CD14-positive monocyte (primary cell): ENCODE measurements around the gene PGRMC1. TPM values are rescaled to one million over a fixed set of nuclear protein-coding genes. Genes with fewer than 3 reads are reported as not detected.

Source experiments
- DNase-seq, 3 donors: peaks; one replicate each; pipeline ENCODE4 v3.0.0-alpha.2; 2011 to 2022
- H2AFZ ChIP-seq: 2 replicates; pipeline ENCODE4 v1.6.0; 2012; ENCODE audit warnings: mild to moderate bottlenecking, low read depth, low read length, inconsistent platforms; ENCODE audit not compliant: insufficient read depth, poor library complexity, severe bottlenecking
- H3K27ac ChIP-seq, 2 donors: 1 replicate in 1 of 2; 2 replicates in 1 of 2; pipeline ENCODE4 v1.5.1; 2012 to 2013; ENCODE audit warnings: low read length in 2 of 2, control low read depth in 1 of 2, inconsistent platforms in 1 of 2, low read depth in 1 of 2, mild to moderate bottlenecking in 1 of 2
- H3K27me3 ChIP-seq, 2 donors: one replicate each; pipeline versions ENCODE4 v1.6.0 to v1.6.1; 2011 to 2013; ENCODE audit warnings: low read length in 2 of 2; ENCODE audit not compliant: control insufficient read depth in 2 of 2, insufficient read depth in 2 of 2
- H3K36me3 ChIP-seq, 2 donors: replicated peaks in 1 of 2; 1 replicate in 1 of 2; 2 replicates in 1 of 2; pipeline versions ENCODE4 v1.5.1 to v1.6.1; 2012 to 2013; ENCODE audit warnings: low read length in 2 of 2, control low read depth in 1 of 2, inconsistent platforms in 1 of 2, mild to moderate bottlenecking in 1 of 2; ENCODE audit not compliant: insufficient read depth in 2 of 2, control insufficient read depth in 1 of 2
- H3K4me1 ChIP-seq, 2 donors: 1 replicate in 1 of 2; 2 replicates in 1 of 2; pipeline versions ENCODE4 v1.5.1 to v1.6.1; 2012 to 2013; ENCODE audit warnings: low read length in 2 of 2, control low read depth in 1 of 2, inconsistent platforms in 1 of 2, mild to moderate bottlenecking in 1 of 2, moderate library complexity in 1 of 2; ENCODE audit not compliant: insufficient read depth in 2 of 2, control insufficient read depth in 1 of 2
- H3K4me2 ChIP-seq: replicated peaks from 2 replicates; pipeline ENCODE3; 2012; ENCODE audit warnings: low read length, moderate library complexity, mild to moderate bottlenecking; ENCODE audit not compliant: poor library complexity, severe bottlenecking; ENCODE audit errors: extremely low read depth
- H3K4me3 ChIP-seq, 3 experiments: fragments of 200-600 bp in 1 of 3; sonication (generic) in 1 of 3; replicated peaks in 1 of 3; 1 replicate in 2 of 3; 2 replicates in 1 of 3; pipeline ENCODE4 v1.5.1; 2011 to 2013; ENCODE audit warnings: low read length in 3 of 3, mild to moderate bottlenecking in 3 of 3, control low read depth in 2 of 3, low read depth in 2 of 3, inconsistent platforms in 1 of 3, moderate library complexity in 1 of 3
- H3K79me2 ChIP-seq: 2 replicates; pipeline ENCODE4 v1.6.0; 2012; ENCODE audit warnings: mild to moderate bottlenecking, control low read depth, inconsistent platforms, low read length, moderate library complexity; ENCODE audit not compliant: insufficient read depth
- H3K9ac ChIP-seq: 2 replicates; pipeline ENCODE4 v1.6.0; 2017; ENCODE audit warnings: low read length, mild to moderate bottlenecking; ENCODE audit not compliant: insufficient read depth, poor library complexity, severe bottlenecking
- H3K9me3 ChIP-seq, 2 donors: replicated peaks in 1 of 2; 1 replicate in 1 of 2; 2 replicates in 1 of 2; pipeline versions ENCODE4 v1.5.1 to v1.6.1; 2012 to 2013; ENCODE audit warnings: low read length in 2 of 2, control low read depth in 1 of 2; ENCODE audit not compliant: control insufficient read depth in 1 of 2, insufficient read depth in 1 of 2
- H4K20me1 ChIP-seq: 2 replicates; pipeline ENCODE4 v1.6.0; 2012; ENCODE audit warnings: mild to moderate bottlenecking, low read length, control low read depth, moderate library complexity; ENCODE audit not compliant: insufficient read depth
- H3K27ac Mint-ChIP-seq, 7 donors: one replicate each; pipeline ENCODE4 v1.8.0; 2020; ENCODE audit warnings: mild to moderate bottlenecking in 7 of 7, mixed read lengths in 7 of 7, moderate library complexity in 6 of 7, inconsistent platforms in 2 of 7
- H3K27me3 Mint-ChIP-seq, 3 donors: one replicate each; pipeline ENCODE4 v1.8.0; 2021 to 2022; ENCODE audit warnings: low read depth in 3 of 3, mild to moderate bottlenecking in 3 of 3, mixed read lengths in 3 of 3, moderate library complexity in 3 of 3, inconsistent platforms in 1 of 3
- H3K36me3 Mint-ChIP-seq, 2 donors: one replicate each; pipeline ENCODE4 v1.8.0; 2020; ENCODE audit warnings: mixed read lengths in 2 of 2, inconsistent platforms in 1 of 2, mild to moderate bottlenecking in 1 of 2
- H3K4me1 Mint-ChIP-seq: one replicate; pipeline ENCODE4 v1.8.0; 2020; ENCODE audit warnings: mild to moderate bottlenecking, mixed read lengths
- H3K4me3 Mint-ChIP-seq, 2 donors: one replicate each; pipeline ENCODE4 v1.8.0; 2020; ENCODE audit warnings: mild to moderate bottlenecking in 2 of 2, mixed read lengths in 2 of 2, moderate library complexity in 1 of 2
- H3K9me3 Mint-ChIP-seq, 7 donors: one replicate each; pipeline ENCODE4 v1.8.0; 2020 to 2022; ENCODE audit warnings: mixed read lengths in 7 of 7, mild to moderate bottlenecking in 6 of 7, moderate library complexity in 6 of 7, inconsistent platforms in 2 of 7
- WGBS: methylation state at CpG from one replicate; pipeline ENCODE4 v1.1.5; 2013; ENCODE audit warnings: missing lambda C conversion rate; ENCODE audit not compliant: insufficient coverage; 5-methylcytosine and 5-hydroxymethylcytosine counted together
- intact Hi-C, 2 donors: fragments of 100-400 bp; cut with micrococcal nuclease; formaldehyde crosslinking; loops; one replicate each; pipeline versions ENCODE4 v1.15.0 to v1.15.1; 2023
- polyA plus RNA-seq, 3 donors: library from polyadenylated mRNA; depleted of rRNA in 1 of 3; unstranded in 2 of 3; stranded (reverse) in 1 of 3; fragments of 300-500 nt in 2 of 3; fragments of >200 nt in 1 of 3; fragmentation: Illumina TruSeq in 2 of 3; gene quantifications; 1 replicate in 2 of 3; 2 replicates in 1 of 3; pipeline ENCODE4 v1.2.3, GENCODE V29; 2012 to 2021
- TF ChIP-seq, protein P1 (sequence below): fragments of 200-600 bp; IDR thresholded peaks from one replicate; pipeline ENCODE4 v1.8.0; 2022; ENCODE audit warnings: antibody characterized with exemption, mild to moderate bottlenecking

The PGRMC1 gene
- polyA plus RNA-seq, 3 donors, result 13.8 to 43.6 (median 39.4) TPM

DNA sequence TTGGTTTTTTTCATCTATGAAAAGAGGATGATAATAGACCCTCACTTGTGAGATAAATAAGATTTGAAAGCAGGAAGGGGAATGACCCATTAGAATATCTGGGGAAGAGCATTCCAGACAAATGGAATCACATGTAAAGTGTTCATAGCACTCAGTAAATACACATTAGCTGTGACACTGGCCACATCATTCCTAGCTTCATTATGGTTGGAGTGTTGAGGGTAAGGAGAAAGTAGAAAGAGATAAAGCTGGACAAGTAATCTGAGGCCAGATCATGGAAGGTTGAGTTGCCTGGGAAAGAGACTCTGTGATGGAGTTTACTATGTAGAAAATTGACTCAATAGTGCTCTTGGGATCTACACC lies 6.9 kb upstream of the PGRMC1 start:
- Mint-ChIP-seq H3K4me3 (no peak overlapping the region), H3K4me1 (peaks cover 11% of the 10 kb centered on the region), H3K36me3 (no peaks in the 10 kb centered on the region), H3K9me3 (peaks cover 0 to 2% (median 0%) of the 10 kb centered on the region in 7 donors), H3K27ac (no peak overlapping the region), H3K27me3 (peaks cover 11 to 20% (median 14%) of the 10 kb centered on the region in 3 donors)
- Histone ChIP-seq H3K4me1 (peaks cover 0 to 3% of the 10 kb centered on the region in 2 donors), H3K9ac (no peak overlapping the region), H3K27ac (no peak overlapping the region), H3K4me2 (no peak overlapping the region), H3K27me3 (peaks cover 5 to 9% of the 10 kb centered on the region in 2 donors), H3K9me3 (no peaks in the 10 kb centered on the region), H3K79me2 (no peaks in the 10 kb centered on the region), H3K4me3 (no peak overlapping the region), H4K20me1 (no peaks in the 10 kb centered on the region), H2AFZ (no peak overlapping the region), H3K36me3 (no peaks in the 10 kb centered on the region)
- DNase-seq, result no peak
- intact Hi-C loops, result no loop called here
- TF ChIP-seq, protein P1, sequence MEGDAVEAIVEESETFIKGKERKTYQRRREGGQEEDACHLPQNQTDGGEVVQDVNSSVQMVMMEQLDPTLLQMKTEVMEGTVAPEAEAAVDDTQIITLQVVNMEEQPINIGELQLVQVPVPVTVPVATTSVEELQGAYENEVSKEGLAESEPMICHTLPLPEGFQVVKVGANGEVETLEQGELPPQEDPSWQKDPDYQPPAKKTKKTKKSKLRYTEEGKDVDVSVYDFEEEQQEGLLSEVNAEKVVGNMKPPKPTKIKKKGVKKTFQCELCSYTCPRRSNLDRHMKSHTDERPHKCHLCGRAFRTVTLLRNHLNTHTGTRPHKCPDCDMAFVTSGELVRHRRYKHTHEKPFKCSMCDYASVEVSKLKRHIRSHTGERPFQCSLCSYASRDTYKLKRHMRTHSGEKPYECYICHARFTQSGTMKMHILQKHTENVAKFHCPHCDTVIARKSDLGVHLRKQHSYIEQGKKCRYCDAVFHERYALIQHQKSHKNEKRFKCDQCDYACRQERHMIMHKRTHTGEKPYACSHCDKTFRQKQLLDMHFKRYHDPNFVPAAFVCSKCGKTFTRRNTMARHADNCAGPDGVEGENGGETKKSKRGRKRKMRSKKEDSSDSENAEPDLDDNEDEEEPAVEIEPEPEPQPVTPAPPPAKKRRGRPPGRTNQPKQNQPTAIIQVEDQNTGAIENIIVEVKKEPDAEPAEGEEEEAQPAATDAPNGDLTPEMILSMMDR, result no peak

DNA sequence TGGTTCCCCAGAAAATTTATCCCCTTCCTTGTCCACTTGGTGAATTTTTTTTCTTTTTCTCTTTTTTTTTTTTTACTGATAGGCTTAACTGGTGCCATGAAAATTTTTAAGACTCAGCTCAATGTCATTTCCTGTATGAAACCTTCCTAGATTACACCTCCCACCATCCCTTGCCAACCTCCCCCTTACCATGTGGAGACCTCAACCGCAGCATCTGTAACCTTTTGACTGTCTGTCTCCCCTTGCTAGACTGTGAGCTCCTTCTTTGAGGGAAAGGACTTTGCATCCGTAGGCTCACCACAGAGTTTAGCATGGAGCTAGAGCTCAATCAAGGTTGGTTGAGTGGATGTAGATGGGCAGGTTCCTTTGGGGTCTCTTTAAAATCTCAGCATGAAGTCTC lies 5.2 kb upstream of the PGRMC1 start:
- peaks cover 5 to 8% of the 10 kb centered on the region in 2 donors for H3K4me1 ChIP-seq
- TF ChIP-seq, protein P1, result no peak
- no peaks in the 10 kb centered on the region for H4K20me1 ChIP-seq
- no peak for DNase-seq
- Mint-ChIP-seq H3K27ac (peak overlapping the region in 1 of 7 donors; percentile 18), H3K4me3 (no peak overlapping the region), H3K36me3 (no peaks in the 10 kb centered on the region), H3K9me3 (peaks cover 0 to 6% (median 4%) of the 10 kb centered on the region in 7 donors), H3K4me1 (peaks cover 16% of the 10 kb centered on the region), H3K27me3 (peaks cover 18 to 23% (median 21%) of the 10 kb centered on the region in 3 donors)
- no CpG with 5 or more reads among the region's 2 CpGs for WGBS
- H3K9me3 ChIP-seq, result no peaks in the 10 kb centered on the region
- H3K27ac ChIP-seq, result no peak overlapping the region
- H2AFZ ChIP-seq, result no peak overlapping the region
- intact Hi-C loops, result no loop called here
- no peaks in the 10 kb centered on the region for H3K36me3 ChIP-seq
- no peaks in the 10 kb centered on the region for H3K79me2 ChIP-seq
- no peak overlapping the region for H3K4me2 ChIP-seq
- H3K4me3 ChIP-seq, result no peak overlapping the region
- peaks cover 8 to 9% of the 10 kb centered on the region in 2 donors for H3K27me3 ChIP-seq
- H3K9ac ChIP-seq, result no peak overlapping the region
